AG20443 (cell line): Measurements from ENCODE around the gene ICAM5.
"Not testable (repeated sequence)": the region's sequence is repeated elsewhere in the genome, so short reads cannot be mapped to it uniquely, and the experiment has no call there.

Experiments used
- DNase-seq: peaks from one replicate; pipeline ENCODE4 v3.0.0; 2012; ENCODE audit warnings: low spot score, mixed read lengths

Gene ICAM5

DNA sequence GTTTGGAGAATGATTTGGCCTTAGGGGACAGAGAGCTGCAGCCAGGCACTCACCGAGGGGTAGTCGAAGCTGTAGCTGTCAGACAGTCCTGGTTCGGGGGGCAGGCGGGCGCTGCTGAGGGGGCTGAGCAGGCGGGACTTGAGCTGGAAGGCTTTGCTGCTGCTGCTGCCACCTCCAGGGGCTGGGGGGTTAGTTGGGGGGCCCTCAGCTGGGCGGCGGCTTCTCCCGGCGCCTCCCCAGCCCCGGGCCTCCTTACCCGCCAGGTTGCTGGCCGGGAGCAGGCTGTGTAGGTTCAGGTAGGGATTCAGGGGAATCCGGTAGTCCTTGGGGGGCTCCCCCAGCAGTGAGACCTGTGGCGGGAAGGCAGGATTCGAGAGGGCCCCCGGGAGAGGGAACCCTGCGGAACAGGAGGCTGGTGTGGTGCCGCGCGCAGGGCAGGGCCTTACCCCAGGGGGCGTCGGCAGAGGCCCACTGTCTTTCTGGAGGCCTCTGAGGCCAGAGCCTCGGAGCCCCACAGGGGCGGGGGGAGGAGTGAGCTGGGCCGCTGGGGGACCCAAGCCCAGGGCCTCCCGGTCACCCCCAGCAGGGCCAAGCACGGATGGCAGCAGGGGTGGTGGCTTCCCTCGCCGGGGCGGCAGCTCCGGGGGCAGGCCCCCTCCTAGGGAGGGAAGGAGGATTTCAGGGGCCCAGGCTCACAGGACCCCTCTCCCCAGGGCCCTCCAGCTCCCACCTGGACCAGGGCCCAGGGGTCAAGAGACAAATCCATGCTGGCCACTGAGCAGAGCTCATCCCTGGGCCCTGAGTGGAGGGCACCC is 31.1 kb downstream of the ICAM5 start:
- DNase-seq, result no peak

GRCh38 chr19:10321417-10321797 is 31.7 kb downstream of the ICAM5 start:
- no peak for DNase-seq

GRCh38 chr19:10321874-10322835 is 32.4 kb downstream of the ICAM5 start:
- DNase-seq, result no peak

- no peak for DNase-seq
Measured at GRCh38 chr19:10325732-10326131, 36.0 kb downstream of the ICAM5 start.

GRCh38 chr19:10327793-10328192 is 38.0 kb downstream of the ICAM5 start:
- no peak for DNase-seq

DNA sequence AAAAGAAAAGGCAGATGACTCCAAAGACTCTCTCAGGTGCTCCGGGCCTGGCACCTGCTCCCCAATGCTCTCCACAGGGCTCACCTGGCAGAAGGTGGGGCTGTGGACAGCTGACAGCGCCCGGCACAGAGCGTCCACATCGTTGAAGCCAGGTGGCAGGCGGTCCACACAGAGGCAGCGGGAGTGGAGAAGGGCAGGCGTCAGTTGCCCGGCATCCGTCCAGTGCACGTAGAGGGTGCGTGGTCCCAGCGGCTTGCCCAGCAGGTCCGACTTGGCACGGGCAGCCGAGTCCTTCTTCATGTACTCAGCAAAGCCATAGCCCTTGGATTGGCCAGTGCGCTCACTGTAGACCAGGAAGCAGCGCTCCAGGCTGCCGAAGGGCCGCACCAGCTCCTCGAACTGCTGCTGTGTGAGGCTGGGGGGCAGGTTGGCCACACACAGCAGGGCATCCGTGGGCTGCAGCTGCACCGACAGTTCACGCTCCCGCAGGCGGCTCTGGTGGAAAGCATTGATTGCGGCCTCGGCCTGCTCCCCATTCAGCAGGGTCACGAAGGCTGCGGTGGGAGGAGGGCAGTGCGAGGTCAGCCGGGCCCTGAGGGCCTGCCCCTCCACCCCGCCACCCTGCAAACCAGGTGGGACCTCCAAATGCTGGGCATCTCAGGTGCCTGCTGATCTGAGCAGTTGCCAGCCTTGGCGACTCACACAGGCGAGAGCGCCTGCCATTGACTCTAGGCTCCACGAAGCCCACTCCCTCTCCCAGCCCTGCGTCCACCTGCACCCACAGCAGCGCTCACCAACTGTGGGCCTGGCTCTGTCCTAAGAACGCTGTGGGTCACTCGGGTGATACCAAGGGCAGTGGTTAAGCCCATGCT is 39.0 kb downstream of the ICAM5 start:
- no peak for DNase-seq

DNA sequence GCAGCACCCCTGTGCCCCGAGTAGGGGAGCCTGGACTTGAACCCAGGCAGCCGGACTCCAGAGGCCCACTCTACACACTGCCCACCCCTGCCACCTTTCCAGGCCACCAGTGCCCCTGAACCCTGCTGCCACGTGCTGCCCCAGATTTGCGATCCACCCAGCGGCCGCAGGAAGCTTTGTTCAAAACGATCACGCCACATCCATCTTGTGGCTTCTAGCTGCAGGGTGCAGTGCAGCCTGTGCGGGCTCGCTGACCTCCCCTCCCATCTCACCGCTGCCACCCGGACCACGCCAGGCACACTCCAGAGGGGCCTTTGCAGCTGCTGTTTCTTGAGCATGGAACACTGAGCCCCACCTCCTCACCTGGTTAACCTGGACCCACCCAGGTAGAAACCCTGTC is 39.8 kb downstream of the ICAM5 start:
- no peak for DNase-seq

DNA sequence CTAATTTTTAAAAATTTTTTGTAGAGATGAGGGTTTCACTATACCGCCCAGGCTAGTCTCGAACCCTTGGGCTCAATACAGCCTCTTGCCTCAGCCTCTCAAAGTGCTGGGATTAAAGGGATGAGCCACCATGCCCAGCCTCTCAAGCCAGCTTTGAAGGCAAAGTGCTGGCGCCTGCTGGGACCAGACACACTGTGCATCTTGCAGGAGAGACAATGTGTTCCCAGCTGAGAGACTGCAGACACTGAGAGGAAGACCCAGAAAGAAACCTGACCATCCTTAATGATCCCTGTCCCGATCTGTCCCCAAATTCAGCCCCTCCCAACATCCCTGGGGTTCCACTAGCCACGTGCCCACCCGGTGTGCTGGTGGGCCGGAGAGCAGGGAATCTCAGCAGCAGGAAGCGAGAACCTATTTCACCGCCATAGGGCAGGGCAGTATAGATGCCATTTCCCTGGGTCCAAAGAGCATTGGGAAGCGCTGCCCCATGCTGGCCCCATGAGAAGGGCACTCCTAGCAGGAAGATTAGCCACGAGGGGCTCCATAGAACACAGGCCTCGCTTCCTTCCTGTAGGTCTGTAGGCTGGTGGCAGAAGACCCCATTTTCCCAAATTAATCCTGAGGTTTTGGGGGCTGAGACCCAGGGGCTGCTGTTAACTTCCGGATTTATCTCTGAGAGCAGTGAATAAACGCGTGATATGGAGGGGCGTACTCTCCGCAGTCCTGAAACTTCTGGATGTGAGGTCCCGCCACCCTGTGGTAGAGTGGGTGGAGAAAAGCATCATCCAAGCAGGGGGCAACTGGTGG is 42.6 kb downstream of the ICAM5 start:
- no peak for DNase-seq

- DNase-seq, result peak; percentile 99
Measured at GRCh38 chr19:10332965-10333757, 43.4 kb downstream of the ICAM5 start, which contains the start of gene RAVER1. TSS of gene RAVER1 (minus strand) at chr19:10333529. CDS start at chr19:10333507, 22 bp downstream.

- DNase-seq, result no peak
Measured at GRCh38 chr19:10333758-10334587, 44.2 kb downstream of the ICAM5 start.

DNA sequence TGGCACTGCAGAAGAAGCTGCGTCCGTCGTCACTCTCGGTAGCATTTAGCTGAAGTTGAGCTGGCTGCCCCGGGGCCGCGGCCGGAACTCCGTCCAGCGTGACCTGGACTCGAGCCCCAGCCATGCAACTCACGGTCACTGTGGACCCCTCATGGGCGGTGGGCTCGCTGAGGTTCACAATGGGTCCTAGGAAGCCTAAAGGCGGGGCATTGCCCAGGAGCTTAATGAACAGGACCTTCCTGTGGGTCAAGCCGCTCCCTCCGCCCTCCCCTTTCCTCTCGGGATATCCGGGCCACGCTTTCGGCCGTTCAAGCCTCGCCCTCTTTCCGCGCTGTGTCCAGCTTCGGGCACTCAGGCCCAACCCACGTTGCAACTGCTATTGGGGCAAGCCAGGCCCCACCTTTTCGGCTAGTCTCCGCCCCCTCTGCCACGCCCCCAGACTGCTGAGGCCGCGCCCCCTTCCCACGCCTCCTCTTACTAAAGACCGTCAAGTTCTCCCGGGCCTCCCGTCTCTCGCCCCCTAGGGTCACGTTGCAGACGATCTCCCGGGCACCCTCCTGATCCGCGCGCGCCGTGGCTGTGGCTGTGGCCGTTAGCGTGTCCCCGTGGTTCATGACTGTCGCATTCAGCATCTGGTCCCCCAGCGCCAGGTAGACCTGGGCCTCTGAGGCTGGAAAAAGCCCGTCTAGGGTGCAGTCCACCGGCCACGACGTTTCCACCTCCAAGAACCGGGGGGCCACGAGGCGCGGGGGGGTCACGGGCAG is 45.0 kb downstream of the ICAM5 start:
- DNase-seq, result peak; percentile 96

DNA sequence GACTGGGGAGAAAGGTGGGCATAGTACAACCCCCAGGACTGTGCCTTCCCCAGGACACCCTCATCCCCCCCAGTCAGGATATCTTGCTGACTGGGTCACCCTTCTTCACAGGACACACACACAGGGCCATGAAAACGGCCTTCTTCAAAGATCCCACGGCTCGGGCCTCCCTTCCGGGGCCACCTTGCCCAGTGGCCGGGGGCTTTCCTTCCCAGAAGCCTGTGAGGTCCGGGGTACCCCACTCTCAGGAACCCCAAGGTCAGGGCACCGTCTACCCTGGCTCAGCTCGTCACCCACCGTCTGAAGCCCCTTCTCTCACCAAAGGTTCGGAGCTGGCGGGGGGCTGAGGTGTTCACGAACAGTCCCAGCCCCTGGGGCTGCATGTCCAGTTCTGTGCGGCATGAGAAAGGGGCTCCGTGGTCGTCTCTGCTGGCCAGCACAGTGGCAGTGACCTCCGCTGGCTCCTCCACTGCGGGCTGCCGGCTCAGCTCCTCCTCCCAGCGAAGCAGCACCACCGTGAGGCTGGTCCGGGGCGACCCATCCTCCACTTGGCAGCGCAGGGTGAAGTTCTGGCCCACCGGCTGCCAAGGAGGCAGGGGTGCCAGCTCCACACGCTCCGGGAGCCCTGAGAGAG is 45.7 kb downstream of the ICAM5 start:
- no peak for DNase-seq

GRCh38 chr19:10336725-10337124 is 47.0 kb downstream of the ICAM5 start:
- DNase-seq, result not testable (repeated sequence)

- DNase-seq, result no peak
Measured at GRCh38 chr19:10338940-10339339, 49.2 kb downstream of the ICAM5 start.

DNA sequence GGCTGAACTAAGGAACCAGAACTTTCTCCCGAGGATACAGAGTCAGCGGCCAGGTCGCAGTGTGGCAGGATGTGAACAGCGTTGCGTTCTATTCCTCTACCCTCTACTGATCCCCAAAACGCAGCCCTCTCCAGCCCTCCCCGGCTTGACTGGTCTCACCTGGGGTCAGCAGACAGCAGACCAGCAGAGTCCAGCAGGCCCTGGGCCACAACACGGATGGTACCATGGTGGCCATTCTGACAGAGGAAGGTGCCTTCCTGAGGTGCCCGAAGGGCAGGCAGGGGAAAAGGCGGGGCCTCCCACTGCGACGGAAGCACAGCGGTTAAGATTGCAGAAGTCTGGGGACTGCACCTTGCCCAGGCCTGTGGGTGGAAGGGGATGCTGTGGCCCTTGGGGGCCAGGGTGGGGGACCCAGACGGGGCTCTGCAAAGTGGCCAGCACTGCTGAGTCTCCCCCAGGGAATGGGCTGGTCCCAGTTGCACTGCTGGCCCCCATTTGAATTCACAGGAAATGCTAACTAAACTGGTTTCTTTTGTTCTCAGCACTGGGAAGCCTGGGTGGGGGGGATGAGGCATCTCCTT is 49.7 kb downstream of the ICAM5 start, which contains the start of gene ICAM3:
TSS of gene ICAM3 (minus strand) at position 245 of the 581 bp plus-strand sequence. CDS start at position 235, 10 bp downstream.
- no peak for DNase-seq

GRCh38 chr19:10339977-10340376 is 50.2 kb downstream of the ICAM5 start:
- no peak for DNase-seq

DNA sequence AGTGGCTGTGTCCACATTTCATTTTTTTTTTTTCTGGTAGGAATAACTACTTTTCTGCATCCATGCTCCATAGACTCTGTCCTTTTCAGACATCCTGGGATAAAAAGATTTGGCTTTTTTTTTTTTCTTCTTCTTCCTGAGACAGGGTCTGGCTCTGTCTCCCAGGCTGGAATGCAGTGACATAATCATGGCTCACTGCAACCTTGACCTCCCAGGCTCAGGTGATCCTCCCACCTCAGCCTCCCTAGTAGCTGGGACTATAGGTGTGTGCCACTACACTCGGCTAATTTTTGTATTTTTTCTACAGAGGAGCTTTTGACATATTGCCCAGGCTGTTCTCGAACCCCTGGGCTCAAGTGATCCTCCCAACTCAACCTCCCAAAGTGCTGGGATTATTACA is 53.7 kb downstream of the ICAM5 start:
- DNase-seq, result no peak
